ENCODE results near the gene POLA1.

Gene POLA1

DNA sequence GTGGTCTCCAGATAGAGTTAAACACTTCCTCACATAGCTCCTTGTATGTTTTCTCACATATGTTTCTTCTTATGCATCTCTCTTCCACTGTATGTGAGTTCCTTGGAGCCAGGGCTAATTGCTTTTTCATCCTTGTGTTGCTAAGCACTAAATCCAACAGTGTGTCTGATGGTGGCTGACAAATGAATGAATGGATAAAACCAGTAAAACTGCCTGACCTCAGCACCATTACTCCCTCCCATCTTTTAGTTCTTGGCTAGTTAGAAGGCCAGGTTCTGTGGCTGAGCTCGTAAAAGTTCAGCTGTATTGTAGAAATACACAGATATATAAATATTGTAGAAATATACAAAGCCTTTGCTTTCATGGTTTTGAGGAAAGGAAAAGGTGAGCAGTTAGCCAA lies 271.7 kb downstream of the POLA1 start:
- no peak for DNase-seq (ENCODE audit: low read depth in 1 of 2, low spot score in 1 of 2)

GRCh38 chrX:24969812-24970211 lies 276.1 kb downstream of the POLA1 start:
- DNase-seq (ENCODE audit: low read depth in 1 of 2, low spot score in 1 of 2), result no peak

DNA sequence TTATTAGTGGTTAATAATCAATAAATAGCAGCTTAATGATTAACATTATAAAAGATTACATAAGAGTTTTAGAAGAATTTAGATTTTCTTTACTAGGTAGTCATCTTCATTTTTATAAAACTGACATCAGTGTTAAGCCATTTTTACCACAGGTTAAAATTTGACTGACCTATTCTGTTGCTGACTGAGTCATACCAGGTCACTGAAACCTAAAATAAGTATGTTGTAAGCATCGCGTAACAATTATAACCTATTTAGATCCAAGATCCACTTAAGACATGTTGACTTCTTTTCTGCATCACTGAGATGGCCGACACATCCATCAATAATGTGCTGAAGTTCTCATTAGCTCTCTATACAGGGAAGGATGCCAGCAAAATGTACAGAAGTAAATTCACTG lies 285.4 kb downstream of the POLA1 start:
- no peak for DNase-seq (ENCODE audit: low read depth in 1 of 2, low spot score in 1 of 2)

- no peak for DNase-seq (ENCODE audit: low read depth in 1 of 2, low spot score in 1 of 2)
Observed at GRCh38 chrX:24981030-24981429, 287.3 kb downstream of the POLA1 start.

- DNase-seq (ENCODE audit: low read depth in 1 of 2, low spot score in 1 of 2), result no peak
Observed at GRCh38 chrX:24982306-24982965, 288.7 kb downstream of the POLA1 start.

- no peak for DNase-seq (ENCODE audit: low read depth in 1 of 2, low spot score in 1 of 2)
Observed at GRCh38 chrX:24983931-24984330, 290.2 kb downstream of the POLA1 start.

DNA sequence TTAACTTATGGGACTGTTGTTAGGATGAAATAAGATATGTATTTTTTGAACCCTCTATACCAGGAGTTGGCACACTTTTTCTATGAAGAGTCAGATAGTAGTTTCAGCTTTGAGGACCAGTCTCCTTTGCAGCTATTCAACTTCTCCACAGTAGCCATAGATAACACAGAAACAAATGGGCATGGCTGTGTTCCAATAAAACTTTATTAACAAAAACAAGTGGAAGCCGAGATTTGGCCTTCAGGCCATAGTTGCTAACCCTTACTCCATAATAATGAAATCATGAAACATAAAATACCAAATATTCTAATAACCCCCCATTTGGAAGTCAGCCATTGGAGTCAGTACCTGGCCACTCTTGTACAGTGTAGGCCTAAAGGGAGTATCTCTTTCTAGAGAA lies 291.4 kb downstream of the POLA1 start:
- no peak for DNase-seq (ENCODE audit: low read depth in 1 of 2, low spot score in 1 of 2)

GRCh38 chrX:24987731-24988130 lies 294.0 kb downstream of the POLA1 start:
- no peak for DNase-seq (ENCODE audit: low read depth in 1 of 2, low spot score in 1 of 2)

- DNase-seq (ENCODE audit: low read depth in 1 of 2, low spot score in 1 of 2), result no peak
Observed at GRCh38 chrX:24988314-24988713, 294.6 kb downstream of the POLA1 start.

- no peak for DNase-seq (ENCODE audit: low read depth in 1 of 2, low spot score in 1 of 2)
Observed at GRCh38 chrX:24990535-24990934, 296.8 kb downstream of the POLA1 start.

DNA sequence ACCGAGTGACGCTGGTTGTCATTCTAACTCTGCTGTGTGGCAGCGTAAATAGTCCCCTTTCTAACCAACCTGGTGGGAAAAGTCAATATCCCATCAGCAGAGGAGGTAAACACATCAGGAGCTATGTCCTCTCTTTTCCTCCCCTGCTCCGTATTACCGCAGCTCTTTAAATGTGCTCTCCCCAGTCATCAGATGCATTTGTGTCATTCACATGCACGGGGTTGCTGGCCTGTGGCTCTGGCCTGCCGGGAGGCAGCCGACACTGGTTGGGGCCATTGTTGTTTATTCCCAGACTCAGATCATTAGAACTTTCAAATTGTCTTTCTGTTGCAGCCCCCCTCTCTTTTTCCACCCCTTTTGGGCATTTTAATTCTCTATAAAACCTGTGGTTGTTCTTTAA lies 300.2 kb downstream of the POLA1 start:
- DNase-seq (ENCODE audit: low read depth in 1 of 2, low spot score in 1 of 2), result no peak

- DNase-seq (ENCODE audit: low read depth in 1 of 2, low spot score in 1 of 2), result no peak
Observed at GRCh38 chrX:24996096-24996709, 302.5 kb downstream of the POLA1 start.

GRCh38 chrX:24999511-24999910 lies 305.8 kb downstream of the POLA1 start:
- DNase-seq (ENCODE audit: low read depth in 1 of 2, low spot score in 1 of 2), result no peak

GRCh38 chrX:25001808-25002660 lies 308.3 kb downstream of the POLA1 start:
- no peak for DNase-seq (ENCODE audit: low read depth in 1 of 2, low spot score in 1 of 2)

- DNase-seq (ENCODE audit: low read depth in 1 of 2, low spot score in 1 of 2), result no peak
Observed at GRCh38 chrX:25002661-25003020, 308.9 kb downstream of the POLA1 start.

GRCh38 chrX:25003066-25003849 lies 309.5 kb downstream of the POLA1 start:
- DNase-seq (ENCODE audit: low read depth in 1 of 2, low spot score in 1 of 2), result no peak

GRCh38 chrX:25004040-25004439 lies 310.3 kb downstream of the POLA1 start:
- no peak for DNase-seq (ENCODE audit: low read depth in 1 of 2, low spot score in 1 of 2)

- DNase-seq (ENCODE audit: low read depth in 1 of 2, low spot score in 1 of 2), result no peak
Observed at GRCh38 chrX:25004485-25005032, 310.8 kb downstream of the POLA1 start.

DNA sequence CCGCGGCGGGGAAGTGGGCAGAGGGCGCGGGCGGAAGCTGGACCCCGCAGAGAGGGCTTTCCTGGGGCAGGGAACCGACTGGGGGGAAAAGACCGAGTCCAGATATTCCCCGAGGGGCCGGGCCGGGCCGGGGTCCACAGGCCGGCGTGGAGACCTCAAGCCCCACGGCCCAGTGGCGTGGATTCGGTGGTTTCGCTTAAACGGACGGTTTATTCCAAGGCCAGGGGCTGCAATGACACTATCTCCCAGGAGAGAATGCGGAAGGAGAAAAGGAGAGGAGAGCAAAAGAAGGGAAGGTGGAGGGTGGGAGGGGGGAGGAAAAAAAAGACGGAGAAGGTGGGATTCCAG lies 311.3 kb downstream of the POLA1 start:
- DNase-seq (ENCODE audit: low read depth in 1 of 2, low spot score in 1 of 2), result no peak

DNA sequence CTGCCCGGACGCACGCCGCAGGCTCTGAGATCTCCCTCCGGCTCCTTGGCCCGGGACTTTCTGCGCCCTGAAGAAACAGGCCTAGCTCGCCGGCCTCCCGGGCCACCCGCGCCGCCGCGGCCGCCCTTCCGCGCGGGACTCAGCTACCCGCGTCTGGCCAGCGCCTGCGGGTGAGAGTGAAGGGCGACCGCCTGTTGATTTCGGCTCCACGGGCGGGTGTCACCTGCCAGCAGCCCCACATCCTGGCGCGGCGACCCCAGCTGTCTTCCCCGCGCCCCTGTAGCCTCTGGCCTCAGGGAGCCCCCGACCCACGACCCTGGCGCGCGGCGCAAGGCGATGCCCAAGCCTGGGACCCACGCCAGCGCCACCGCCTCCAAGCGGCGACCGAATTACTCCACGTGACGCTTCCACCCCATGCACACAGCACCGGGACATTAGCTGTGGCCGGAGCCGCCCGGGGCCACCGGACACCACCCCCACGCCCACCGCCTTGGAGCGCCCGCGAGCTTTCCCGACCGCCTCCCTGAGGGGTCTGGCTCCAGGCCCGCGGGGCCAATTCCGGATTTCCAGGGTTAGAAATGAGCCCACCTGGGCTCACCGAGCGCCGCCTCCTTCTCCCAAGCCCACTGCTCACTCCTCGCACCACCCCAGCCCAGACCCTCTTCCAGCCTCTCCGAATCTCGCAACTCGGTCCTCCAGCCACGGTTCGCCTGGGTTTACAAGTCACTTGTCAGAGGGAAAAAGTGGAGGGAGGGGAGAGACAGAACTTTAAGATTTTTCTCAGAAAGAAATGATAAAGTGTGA lies 311.9 kb downstream of the POLA1 start:
- DNase-seq (ENCODE audit: low read depth in 1 of 2, low spot score in 1 of 2), result no peak
